SK-N-SH (cell line): ENCODE data around the gene VOPP1. TPM values are rescaled to one million over a fixed set of nuclear protein-coding genes. Genes with fewer than 3 reads are reported as not detected.

Experiments used
- CTCF ChIA-PET: fragments of 300-600, 350-600 bp; formaldehyde crosslinking; extraction: SDS; loops from one replicate; lab custom pipeline; 2021; lab: Yijun Ruan, JAX
- POLR2A ChIA-PET: fragments of 350-600 bp; sonication (Branson Sonifier 250); formaldehyde crosslinking; extraction: SDS; loops from one replicate; lab custom pipeline; 2020; ENCODE audit warnings: antibody characterized with exemption, inconsistent platforms; lab: Yijun Ruan, JAX
- DNase-seq: peaks from one replicate; pipeline ENCODE4 v3.0.0; 2012
- H2AFZ ChIP-seq: fragments of 200-600 bp; sonication (generic); 2 replicates; pipeline ENCODE4 v1.8.1; 2016; ENCODE audit warnings: antibody characterized with exemption, mild to moderate bottlenecking, low read depth
- H3F3A ChIP-seq: fragments of 200-600 bp; sonication (generic); replicated peaks from 2 replicates; pipeline ENCODE3; 2016; ENCODE audit warnings: antibody characterized with exemption, mild to moderate bottlenecking; ENCODE audit not compliant: insufficient read depth
- H3K27ac ChIP-seq, 2 experiments: fragments of 200-500 bp in 1 of 2; fragments of 200-600 bp in 1 of 2; sonication (Bioruptor generic) in 1 of 2; sonication (generic), shearing (Covaris generic) in 1 of 2; 2 replicates each; pipeline versions ENCODE4 v1.5.1 to v1.6.1; 2014 to 2016; ENCODE audit warnings: low read depth in 2 of 2, inconsistent platforms in 1 of 2, low read length in 1 of 2, mild to moderate bottlenecking in 1 of 2, mixed read lengths in 1 of 2
- H3K27me3 ChIP-seq: fragments of 200-600 bp; sonication (generic), shearing (Covaris generic); 2 replicates; pipeline ENCODE4 v1.6.1; 2016; ENCODE audit warnings: mixed run types; ENCODE audit not compliant: insufficient read depth
- H3K36me3 ChIP-seq, 2 experiments: fragments of 200-500 bp in 1 of 2; fragments of 200-600 bp in 1 of 2; sonication (Bioruptor generic) in 1 of 2; sonication (generic) in 1 of 2; replicated peaks in 1 of 2; 2 replicates each; pipeline versions ENCODE3 to v1.5.1; 2014 to 2016; ENCODE audit warnings: low read length in 1 of 2, mild to moderate bottlenecking in 1 of 2; ENCODE audit not compliant: insufficient read depth in 2 of 2, control insufficient read depth in 1 of 2
- H3K4me1 ChIP-seq, 2 experiments: fragments of 200-500 bp in 1 of 2; fragments of 200-600 bp in 1 of 2; sonication (Bioruptor generic) in 1 of 2; sonication (generic), shearing (Covaris generic) in 1 of 2; 2 replicates each; pipeline versions ENCODE4 v1.5.1 to v1.6.1; 2014 to 2016; ENCODE audit warnings: low read depth in 1 of 2, low read length in 1 of 2, mixed run types in 1 of 2; ENCODE audit not compliant: insufficient read depth in 2 of 2, control insufficient read depth in 1 of 2
- H3K4me2 ChIP-seq: fragments of 200-600 bp; sonication (generic), shearing (Covaris generic); 2 replicates; pipeline ENCODE4 v1.6.1; 2017; ENCODE audit warnings: mixed run types
- H3K4me3 ChIP-seq, 2 experiments: fragments of 200-500 bp in 1 of 2; fragments of 200-600 bp in 1 of 2; sonication (Bioruptor generic) in 1 of 2; sonication (generic), shearing (Covaris generic) in 1 of 2; 2 replicates each; pipeline versions ENCODE4 v1.5.1 to v1.8.1; 2014 to 2016; ENCODE audit warnings: low read depth in 2 of 2, inconsistent platforms in 1 of 2, low read length in 1 of 2, mild to moderate bottlenecking in 1 of 2, mixed read lengths in 1 of 2, moderate library complexity in 1 of 2
- H3K79me2 ChIP-seq: fragments of 200-600 bp; sonication (generic); 2 replicates; pipeline ENCODE4 v1.8.1; 2017; ENCODE audit warnings: mild to moderate bottlenecking; ENCODE audit not compliant: insufficient read depth
- H3K9ac ChIP-seq: fragments of 200-600 bp; sonication (generic); 2 replicates; pipeline ENCODE4 v1.6.1; 2017; ENCODE audit warnings: mixed run types
- H3K9me2 ChIP-seq: fragments of 200-600 bp; sonication (generic); 2 replicates; pipeline ENCODE4 v1.6.1; 2017; ENCODE audit warnings: mixed run types
- H3K9me3 ChIP-seq: fragments of 200-600 bp; sonication (generic); 2 replicates; pipeline ENCODE4 v1.6.1; 2017; ENCODE audit warnings: mixed run types, mild to moderate bottlenecking, moderate library complexity
- H4K20me1 ChIP-seq: fragments of 200-600 bp; sonication (generic); 2 replicates; pipeline ENCODE4 v1.6.1; 2017; ENCODE audit warnings: mild to moderate bottlenecking, mixed run types; ENCODE audit not compliant: insufficient read depth
- CHD2 ChIP-seq: fragments of 150-350 bp; IDR thresholded peaks from 2 replicates; pipeline ENCODE4 v1.6.1; 2018; ENCODE audit warnings: low read length; ENCODE audit not compliant: partially characterized antibody
- ELF1 ChIP-seq: IDR thresholded peaks from 2 replicates; pipeline ENCODE4 v1.4.0; 2012
- EP300 ChIP-seq, 2 experiments: IDR thresholded peaks; 2 replicates each; pipeline versions ENCODE4 v1.4.0 to v1.6.1; 2012; ENCODE audit warnings: borderline replicate concordance in 1 of 2, low read depth in 1 of 2, low read length in 1 of 2
- FOXJ3 ChIP-seq: sonication (generic); formaldehyde crosslinking; IDR thresholded peaks from 2 replicates; pipeline ENCODE4 v1.5.1; 2020; ENCODE audit warnings: mild to moderate bottlenecking, missing genetic modification reagents
- FOXM1 ChIP-seq: IDR thresholded peaks from 2 replicates; pipeline ENCODE4 v1.4.0; 2012; ENCODE audit warnings: low read depth, mild to moderate bottlenecking
- JUND ChIP-seq: IDR thresholded peaks from 2 replicates; pipeline ENCODE4 v1.4.0; 2012
- MXI1 ChIP-seq: IDR thresholded peaks from 2 replicates; pipeline ENCODE4 v1.6.1; 2012; ENCODE audit warnings: mild to moderate bottlenecking, low read depth, low read length, improper control_type of control experiment
- NFIC ChIP-seq: IDR thresholded peaks from 2 replicates; pipeline ENCODE4 v1.4.0; 2012; ENCODE audit warnings: borderline replicate concordance
- NRF1 ChIP-seq: IDR thresholded peaks from 2 replicates; pipeline ENCODE4 v1.6.1; 2012; ENCODE audit warnings: low read depth, mild to moderate bottlenecking, low read length
- RAD21 ChIP-seq: IDR thresholded peaks from 2 replicates; pipeline ENCODE4 v1.6.1; 2012; ENCODE audit warnings: mild to moderate bottlenecking, low read length
- RFX5 ChIP-seq: IDR thresholded peaks from 2 replicates; pipeline ENCODE4 v1.6.1; 2012; ENCODE audit warnings: mild to moderate bottlenecking, improper control_type of control experiment, low read length
- SMC3 ChIP-seq: IDR thresholded peaks from 2 replicates; pipeline ENCODE4 v1.6.1; 2012; ENCODE audit warnings: low read depth, low read length, improper control_type of control experiment
- TAF1 ChIP-seq: IDR thresholded peaks from 2 replicates; pipeline ENCODE4 v1.6.1; 2012; ENCODE audit warnings: low read depth, mild to moderate bottlenecking, low read length, moderate library complexity, borderline replicate concordance
- TCF12 ChIP-seq: IDR thresholded peaks from 2 replicates; pipeline ENCODE4 v1.4.0; 2012
- YY1 ChIP-seq: IDR thresholded peaks from 2 replicates; pipeline ENCODE4 v1.4.0; 2012; ENCODE audit warnings: low read depth, mild to moderate bottlenecking
- WGBS: methylation state at CpG from one replicate; pipeline ENCODE4 v1.1.6; 2017; ENCODE audit warnings: low lambda C conversion rate; 5-methylcytosine and 5-hydroxymethylcytosine counted together
- polyA plus RNA-seq, 3 experiments: library from polyadenylated mRNA; depleted of rRNA; stranded (reverse); fragments of >200 nt; gene quantifications; 2 replicates each; pipeline ENCODE4 v1.2.3, GENCODE V29; 2012
- TF ChIP-seq, protein P1 (sequence below): IDR thresholded peaks from 2 replicates; pipeline ENCODE4; 2012
- TF ChIP-seq, protein P2 (sequence below): fragments of 200-600 bp; sonication (generic); IDR thresholded peaks from 2 replicates; pipeline ENCODE4 v1.6.1; 2017; ENCODE audit warnings: antibody characterized with exemption, mild to moderate bottlenecking, moderate library complexity

VOPP1 gene
- polyA plus RNA-seq, 1 of the 3 experiments (the other 2 are of a cell fraction): 69.5 TPM

DNA sequence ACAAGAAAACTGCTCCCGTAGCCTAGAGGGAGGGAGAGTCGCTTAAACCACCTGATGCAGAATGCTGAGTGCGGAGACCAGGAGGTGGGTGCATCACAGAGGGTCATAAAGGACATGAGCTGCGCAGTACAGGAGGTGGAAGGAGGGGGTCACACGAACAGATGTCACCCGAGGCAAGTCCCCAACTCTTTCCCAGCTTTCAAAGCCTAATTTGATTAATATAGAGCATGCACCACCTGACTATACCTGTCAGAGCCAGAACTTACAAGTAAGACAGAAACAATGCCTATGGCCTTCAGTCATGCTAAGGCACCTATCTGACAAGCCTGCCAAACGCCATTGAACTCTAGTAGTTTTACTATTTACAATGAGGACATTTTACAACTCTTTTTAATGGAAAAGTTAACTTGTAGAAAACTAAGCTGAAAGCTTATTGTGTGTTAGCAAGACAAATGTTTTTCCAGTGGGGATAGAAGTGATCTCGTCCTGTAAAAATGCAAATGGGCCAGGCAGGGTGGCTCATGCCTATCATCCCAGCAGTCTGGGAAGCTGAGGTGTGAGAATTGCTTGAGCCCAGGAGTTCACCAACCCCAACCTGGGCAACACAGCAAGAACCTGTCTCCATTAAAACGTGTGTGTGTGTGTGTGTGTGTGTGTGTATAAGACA is 1.1 kb upstream of the VOPP1 start:
- Histone ChIP-seq H3K9ac (peak overlapping the region; percentile 79), H3K4me3 (peak overlapping the region; percentile 61 to 84), H3K27ac (peak overlapping the region in 1 of 2 experiments; percentile 77; a peak in 2 of 4 replicates), H3K36me3 (no peaks in the 10 kb centered on the region), H3K9me3 (no peaks in the 10 kb centered on the region), H3K4me1 (peaks cover 33 to 43% of the 10 kb centered on the region in 2 experiments), H3K9me2 (no peaks in the 10 kb centered on the region), H3K4me2 (peak overlapping the region; percentile 92), H3F3A (peaks cover 36% of the 10 kb centered on the region), H3K27me3 (no peaks in the 10 kb centered on the region), H2AFZ (peak overlapping the region; percentile 88; the same call in 1 of the 2 replicates), H3K79me2 (peaks cover 47% of the 10 kb centered on the region), H4K20me1 (peaks cover 21% of the 10 kb centered on the region)
- 76% methylated on average over 9 of the region's 9 CpGs for WGBS
- CTCF ChIA-PET: interaction anchor here (0.6 to 4.7 kb wide), 10 partner anchors 9 to 480 kb away, joined by 3 to 30 read pairs (median 4); no protein-coding TSS in a partner anchor
- TF ChIP-seq, protein P1, sequence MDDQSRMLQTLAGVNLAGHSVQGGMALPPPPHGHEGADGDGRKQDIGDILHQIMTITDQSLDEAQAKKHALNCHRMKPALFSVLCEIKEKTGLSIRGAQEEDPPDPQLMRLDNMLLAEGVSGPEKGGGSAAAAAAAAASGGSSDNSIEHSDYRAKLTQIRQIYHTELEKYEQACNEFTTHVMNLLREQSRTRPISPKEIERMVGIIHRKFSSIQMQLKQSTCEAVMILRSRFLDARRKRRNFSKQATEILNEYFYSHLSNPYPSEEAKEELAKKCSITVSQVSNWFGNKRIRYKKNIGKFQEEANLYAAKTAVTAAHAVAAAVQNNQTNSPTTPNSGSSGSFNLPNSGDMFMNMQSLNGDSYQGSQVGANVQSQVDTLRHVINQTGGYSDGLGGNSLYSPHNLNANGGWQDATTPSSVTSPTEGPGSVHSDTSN: peak; percentile 47; the same call in 1 of the 2 replicates
- TF ChIP-seq SMC3: no peak
- peak; percentile 7; the same call in 1 of the 2 replicates for TF ChIP-seq TCF12
- 0 out of 2 replicates have a peak, but pooled peaks have one; percentile 35 for TF ChIP-seq FOXJ3 (CRISPR knock-in tag)
- no peak for TF ChIP-seq RFX5
- peak; percentile 30; the same call in 1 of the 2 replicates for TF ChIP-seq JUND
- TF ChIP-seq, protein P2, sequence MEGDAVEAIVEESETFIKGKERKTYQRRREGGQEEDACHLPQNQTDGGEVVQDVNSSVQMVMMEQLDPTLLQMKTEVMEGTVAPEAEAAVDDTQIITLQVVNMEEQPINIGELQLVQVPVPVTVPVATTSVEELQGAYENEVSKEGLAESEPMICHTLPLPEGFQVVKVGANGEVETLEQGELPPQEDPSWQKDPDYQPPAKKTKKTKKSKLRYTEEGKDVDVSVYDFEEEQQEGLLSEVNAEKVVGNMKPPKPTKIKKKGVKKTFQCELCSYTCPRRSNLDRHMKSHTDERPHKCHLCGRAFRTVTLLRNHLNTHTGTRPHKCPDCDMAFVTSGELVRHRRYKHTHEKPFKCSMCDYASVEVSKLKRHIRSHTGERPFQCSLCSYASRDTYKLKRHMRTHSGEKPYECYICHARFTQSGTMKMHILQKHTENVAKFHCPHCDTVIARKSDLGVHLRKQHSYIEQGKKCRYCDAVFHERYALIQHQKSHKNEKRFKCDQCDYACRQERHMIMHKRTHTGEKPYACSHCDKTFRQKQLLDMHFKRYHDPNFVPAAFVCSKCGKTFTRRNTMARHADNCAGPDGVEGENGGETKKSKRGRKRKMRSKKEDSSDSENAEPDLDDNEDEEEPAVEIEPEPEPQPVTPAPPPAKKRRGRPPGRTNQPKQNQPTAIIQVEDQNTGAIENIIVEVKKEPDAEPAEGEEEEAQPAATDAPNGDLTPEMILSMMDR: no peak
- no peak for DNase-seq
- POLR2A ChIA-PET: interaction anchor here (1.0 kb wide), 2 partner anchors 10 to 13 kb away, joined by 3 read pairs; no protein-coding TSS in a partner anchor

DNA sequence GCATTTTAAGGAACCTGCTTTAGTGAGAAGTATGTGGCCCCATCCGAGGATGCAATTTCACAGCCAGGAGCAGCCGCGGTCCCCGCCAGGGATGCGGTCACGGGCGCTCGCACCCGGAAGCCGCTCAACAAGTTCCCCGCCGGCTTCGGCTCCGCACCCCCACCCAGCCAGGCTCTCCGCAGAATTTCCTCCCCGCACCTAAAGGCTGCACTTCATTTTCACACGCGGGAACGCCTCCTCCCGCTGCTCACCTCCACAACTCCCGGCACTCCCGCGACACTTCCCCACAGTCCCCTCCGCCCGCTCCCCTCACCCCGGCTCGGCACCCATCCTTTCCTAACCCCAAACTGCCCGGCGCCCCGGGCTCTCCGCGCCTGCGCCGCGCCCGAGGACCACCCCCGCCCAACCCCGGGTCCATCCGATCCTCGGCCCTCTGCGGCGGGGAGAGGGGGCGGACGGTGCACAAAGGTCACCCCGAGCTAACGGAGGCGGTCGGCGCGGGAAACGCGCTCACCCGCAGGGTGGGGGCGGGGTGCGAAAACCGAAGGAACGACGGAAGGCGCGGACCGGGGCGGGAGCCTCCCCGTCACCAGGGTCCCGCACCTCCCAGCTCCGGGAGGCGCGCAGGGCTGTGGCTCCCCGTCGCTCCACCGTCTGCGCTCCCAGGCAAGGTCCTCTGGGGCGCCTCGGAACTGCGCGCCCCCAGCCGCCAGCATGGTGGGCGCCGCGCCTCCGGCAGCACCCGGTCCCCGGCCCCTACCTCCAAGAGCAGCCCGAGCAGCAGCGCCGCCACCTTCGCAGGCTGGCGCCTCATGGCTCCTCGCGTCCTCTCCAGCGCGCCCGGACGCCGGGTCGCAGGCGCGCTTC is 558 bp downstream of the VOPP1 start:
- WGBS: 2% methylated on average over 61 of the region's 97 CpGs
- H3K9me3 ChIP-seq: no peaks in the 10 kb centered on the region
- peak overlapping the region; percentile 78 for H3K9ac ChIP-seq
- peak; percentile 90 for DNase-seq
- H3K4me2 ChIP-seq: peak overlapping the region; percentile 75
- H3K4me3 ChIP-seq: peak overlapping the region; percentile 77 to 84
- ChIA-PET POLR2A (interaction anchor here (0.9 to 1.0 kb wide), 2 partner anchors 14 to 206 kb away, joined by 3 read pairs; no protein-coding TSS in a partner anchor), CTCF (interaction anchor here (1.0 to 4.7 kb wide), 5 partner anchors 12 to 291 kb away, joined by 3 to 30 read pairs (median 4); no protein-coding TSS in a partner anchor)
- peak overlapping the region; percentile 81 to 91 for H3K27ac ChIP-seq
- no peaks in the 10 kb centered on the region for H3K27me3 ChIP-seq
- H2AFZ ChIP-seq: peak overlapping the region; percentile 73
- H3K36me3 ChIP-seq: no peaks in the 10 kb centered on the region
- peaks cover 35 to 45% of the 10 kb centered on the region in 2 experiments for H3K4me1 ChIP-seq
- TF ChIP-seq, protein P2: peak; percentile 27; the same call in 1 of the 2 replicates
- TF ChIP-seq TAF1: 0 out of 2 replicates have a peak, but pooled peaks have one; percentile 8
- no peak for TF ChIP-seq RAD21
- no peak for TF ChIP-seq FOXM1
- TF ChIP-seq ELF1: peak; percentile 58
- peak; percentile 43 for TF ChIP-seq CHD2
- TF ChIP-seq YY1: 0 out of 2 replicates have a peak, but pooled peaks have one; percentile 10
- TF ChIP-seq EP300 (IDR thresholded peaks at IDR 0.05; ENCODE audit: borderline replicate concordance in 1 of 2, low read depth in 1 of 2, low read length in 1 of 2): 0 out of 4 replicates have a peak, but pooled peaks of 1 of the 2 experiments have one; percentile 14
- no peak for TF ChIP-seq NFIC
- peak; percentile 46; the same call in 1 of the 2 replicates for TF ChIP-seq MXI1
- peak; percentile 14; the same call in 1 of the 2 replicates for TF ChIP-seq SMC3
- peak; percentile 64 for TF ChIP-seq NRF1
- H3F3A ChIP-seq: peaks cover 36% of the 10 kb centered on the region
- H4K20me1 ChIP-seq: peaks cover 34% of the 10 kb centered on the region
- H3K79me2 ChIP-seq: peaks cover 63% of the 10 kb centered on the region
- H3K9me2 ChIP-seq: no peaks in the 10 kb centered on the region
